OCI-LY7 (cell line): ENCODE results near the gene SOX2.

Experiments used
- EZH2phosphoT487 ChIP-seq: fragments of 200-600 bp; sonication (generic); IDR thresholded peaks from 2 replicates; pipeline ENCODE4 v1.6.1; 2018; ENCODE audit warnings: low read depth, borderline replicate concordance, mild to moderate bottlenecking, mixed run types, antibody characterized with exemption, low read length, moderate library complexity, mixed read lengths
- TF ChIP-seq, protein P1 (sequence below): fragments of 200-600 bp; sonication (generic); conservative IDR thresholded peaks from 2 replicates; pipeline ENCODE4 v1.5.1; 2014; ENCODE audit warnings: mild to moderate bottlenecking, antibody characterized with exemption, low read length, moderate library complexity, mixed read lengths

DNA sequence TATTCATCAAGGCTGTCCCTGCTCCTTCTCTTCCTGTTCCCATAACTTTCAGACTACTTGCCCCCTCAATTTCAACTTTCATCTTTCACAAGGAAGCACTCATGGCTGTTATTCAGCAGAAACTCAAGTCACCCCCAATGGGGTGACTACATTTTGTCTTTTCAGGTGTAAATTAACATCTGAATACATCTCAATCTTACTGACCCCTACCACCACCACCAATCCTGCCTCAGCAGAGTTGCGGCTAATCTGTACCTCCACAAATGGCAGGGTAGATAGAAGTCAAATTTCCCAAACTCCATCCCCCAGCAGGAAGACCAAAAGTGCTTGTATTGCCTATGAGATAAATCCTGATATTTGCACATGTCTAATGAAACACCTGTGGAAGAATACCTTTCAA lies 19.2 kb downstream of the SOX2 start:
- TF ChIP-seq, protein P1, sequence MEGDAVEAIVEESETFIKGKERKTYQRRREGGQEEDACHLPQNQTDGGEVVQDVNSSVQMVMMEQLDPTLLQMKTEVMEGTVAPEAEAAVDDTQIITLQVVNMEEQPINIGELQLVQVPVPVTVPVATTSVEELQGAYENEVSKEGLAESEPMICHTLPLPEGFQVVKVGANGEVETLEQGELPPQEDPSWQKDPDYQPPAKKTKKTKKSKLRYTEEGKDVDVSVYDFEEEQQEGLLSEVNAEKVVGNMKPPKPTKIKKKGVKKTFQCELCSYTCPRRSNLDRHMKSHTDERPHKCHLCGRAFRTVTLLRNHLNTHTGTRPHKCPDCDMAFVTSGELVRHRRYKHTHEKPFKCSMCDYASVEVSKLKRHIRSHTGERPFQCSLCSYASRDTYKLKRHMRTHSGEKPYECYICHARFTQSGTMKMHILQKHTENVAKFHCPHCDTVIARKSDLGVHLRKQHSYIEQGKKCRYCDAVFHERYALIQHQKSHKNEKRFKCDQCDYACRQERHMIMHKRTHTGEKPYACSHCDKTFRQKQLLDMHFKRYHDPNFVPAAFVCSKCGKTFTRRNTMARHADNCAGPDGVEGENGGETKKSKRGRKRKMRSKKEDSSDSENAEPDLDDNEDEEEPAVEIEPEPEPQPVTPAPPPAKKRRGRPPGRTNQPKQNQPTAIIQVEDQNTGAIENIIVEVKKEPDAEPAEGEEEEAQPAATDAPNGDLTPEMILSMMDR: no peak
- no peak for TF ChIP-seq EZH2phosphoT487
